ENCODE measurements around the gene LPAR2.
"Not testable (repeated sequence)": the region's sequence is repeated elsewhere in the genome, so short reads cannot be mapped to it uniquely, and the experiment has no call there.

LPAR2 gene

GRCh38 chr19:19602136-19602712 lies 25.8 kb downstream of the LPAR2 start:
- no peaks in the 10 kb centered on the region for H3K27me3 Mint-ChIP-seq (ENCODE audit: low read depth)
- peaks cover 4% of the 10 kb centered on the region for H3K9me3 Mint-ChIP-seq
- H3K27ac Mint-ChIP-seq: peak overlapping the region; percentile 87
- H3K36me3 Mint-ChIP-seq (ENCODE audit: low read depth): peaks cover 39% of the 10 kb centered on the region
- peaks cover 59% of the 10 kb centered on the region for H3K4me1 Mint-ChIP-seq (ENCODE audit: low read depth)
- peak overlapping the region; percentile 64 for H3K4me3 Mint-ChIP-seq

- peaks cover 35% of the 10 kb centered on the region for H3K36me3 Mint-ChIP-seq (ENCODE audit: low read depth)
- H3K4me1 Mint-ChIP-seq (ENCODE audit: low read depth): peaks cover 53% of the 10 kb centered on the region
- peak overlapping the region; percentile 74 for H3K27ac Mint-ChIP-seq
- peaks cover 4% of the 10 kb centered on the region for H3K9me3 Mint-ChIP-seq
- H3K4me3 Mint-ChIP-seq: peak overlapping the region; percentile 27
- H3K27me3 Mint-ChIP-seq (ENCODE audit: low read depth): no peaks in the 10 kb centered on the region
Measured at GRCh38 chr19:19600793-19601330, 27.2 kb downstream of the LPAR2 start.

GRCh38 chr19:19598728-19599451 lies 29.1 kb downstream of the LPAR2 start:
- Mint-ChIP-seq H3K27ac (peak overlapping the region; percentile 92), H3K4me3 (peak overlapping the region; percentile 66), H3K36me3 (ENCODE audit: low read depth) (peaks cover 43% of the 10 kb centered on the region), H3K4me1 (ENCODE audit: low read depth) (peaks cover 60% of the 10 kb centered on the region)
- not testable (repeated sequence) for H3K9me3 Mint-ChIP-seq; H3K27me3 Mint-ChIP-seq (ENCODE audit: low read depth)

GRCh38 chr19:19597809-19598306 lies 30.2 kb downstream of the LPAR2 start:
- no peaks in the 10 kb centered on the region for H3K27me3 Mint-ChIP-seq (ENCODE audit: low read depth)
- peaks cover 57% of the 10 kb centered on the region for H3K4me1 Mint-ChIP-seq (ENCODE audit: low read depth)
- peaks cover 4% of the 10 kb centered on the region for H3K9me3 Mint-ChIP-seq
- peak overlapping the region; percentile 66 for H3K4me3 Mint-ChIP-seq
- H3K27ac Mint-ChIP-seq: peak overlapping the region; percentile 92
- peaks cover 43% of the 10 kb centered on the region for H3K36me3 Mint-ChIP-seq (ENCODE audit: low read depth)

- Mint-ChIP-seq H3K4me3 (no peak overlapping the region), H3K9me3 (no peaks in the 10 kb centered on the region), H3K27me3 (ENCODE audit: low read depth) (no peaks in the 10 kb centered on the region), H3K36me3 (ENCODE audit: low read depth) (peaks cover 44% of the 10 kb centered on the region), H3K27ac (peak overlapping the region; percentile 83), H3K4me1 (ENCODE audit: low read depth) (peaks cover 54% of the 10 kb centered on the region)
Measured at GRCh38 chr19:19595171-19595701, 32.8 kb downstream of the LPAR2 start.

- Mint-ChIP-seq H3K9me3 (no peaks in the 10 kb centered on the region), H3K4me1 (ENCODE audit: low read depth) (peaks cover 62% of the 10 kb centered on the region), H3K4me3 (no peak overlapping the region), H3K27me3 (ENCODE audit: low read depth) (no peaks in the 10 kb centered on the region), H3K27ac (peak overlapping the region; percentile 78), H3K36me3 (ENCODE audit: low read depth) (peaks cover 52% of the 10 kb centered on the region)
Measured at GRCh38 chr19:19594381-19594780, 33.6 kb downstream of the LPAR2 start.

- no peaks in the 10 kb centered on the region for H3K9me3 Mint-ChIP-seq
- peak overlapping the region; percentile 100 for H3K27ac Mint-ChIP-seq
- peaks cover 55% of the 10 kb centered on the region for H3K36me3 Mint-ChIP-seq (ENCODE audit: low read depth)
- no peak overlapping the region for H3K4me3 Mint-ChIP-seq
- H3K4me1 Mint-ChIP-seq (ENCODE audit: low read depth): peaks cover 63% of the 10 kb centered on the region
- H3K27me3 Mint-ChIP-seq (ENCODE audit: low read depth): no peaks in the 10 kb centered on the region
Measured at GRCh38 chr19:19592690-19593089, 35.3 kb downstream of the LPAR2 start.

- peaks cover 58% of the 10 kb centered on the region for H3K4me1 Mint-ChIP-seq (ENCODE audit: low read depth)
- peak overlapping the region; percentile 47 for H3K4me3 Mint-ChIP-seq
- peak overlapping the region; percentile 100 for H3K27ac Mint-ChIP-seq
- no peaks in the 10 kb centered on the region for H3K27me3 Mint-ChIP-seq (ENCODE audit: low read depth)
- H3K36me3 Mint-ChIP-seq (ENCODE audit: low read depth): peaks cover 54% of the 10 kb centered on the region
- no peaks in the 10 kb centered on the region for H3K9me3 Mint-ChIP-seq
Measured at GRCh38 chr19:19591133-19591825, 36.7 kb downstream of the LPAR2 start.

GRCh38 chr19:19588546-19588945 lies 39.5 kb downstream of the LPAR2 start:
- Mint-ChIP-seq H3K4me3 (peak overlapping the region; percentile 17), H3K9me3 (no peaks in the 10 kb centered on the region), H3K27me3 (ENCODE audit: low read depth) (no peaks in the 10 kb centered on the region), H3K27ac (peak overlapping the region; percentile 100), H3K4me1 (ENCODE audit: low read depth) (peaks cover 60% of the 10 kb centered on the region), H3K36me3 (ENCODE audit: low read depth) (peaks cover 54% of the 10 kb centered on the region)

- Mint-ChIP-seq H3K4me3 (no peak overlapping the region), H3K36me3 (ENCODE audit: low read depth) (peaks cover 52% of the 10 kb centered on the region), H3K27me3 (ENCODE audit: low read depth) (no peaks in the 10 kb centered on the region), H3K27ac (peak overlapping the region; percentile 100), H3K4me1 (ENCODE audit: low read depth) (peaks cover 60% of the 10 kb centered on the region), H3K9me3 (no peaks in the 10 kb centered on the region)
Measured at GRCh38 chr19:19587771-19588170, 40.2 kb downstream of the LPAR2 start.

- Mint-ChIP-seq H3K27me3 (ENCODE audit: low read depth) (no peaks in the 10 kb centered on the region), H3K27ac (no peak overlapping the region), H3K36me3 (ENCODE audit: low read depth) (peaks cover 46% of the 10 kb centered on the region), H3K4me3 (no peak overlapping the region), H3K9me3 (no peaks in the 10 kb centered on the region), H3K4me1 (ENCODE audit: low read depth) (peaks cover 59% of the 10 kb centered on the region)
Measured at GRCh38 chr19:19584356-19584755, 43.7 kb downstream of the LPAR2 start.

GRCh38 chr19:19582471-19582870 lies 45.5 kb downstream of the LPAR2 start:
- Mint-ChIP-seq H3K27ac (peak overlapping the region; percentile 63), H3K36me3 (ENCODE audit: low read depth) (peaks cover 33% of the 10 kb centered on the region), H3K27me3 (ENCODE audit: low read depth) (no peaks in the 10 kb centered on the region), H3K9me3 (no peaks in the 10 kb centered on the region), H3K4me1 (ENCODE audit: low read depth) (peaks cover 44% of the 10 kb centered on the region), H3K4me3 (no peak overlapping the region)

GRCh38 chr19:19581391-19581790 lies 46.6 kb downstream of the LPAR2 start:
- Mint-ChIP-seq H3K4me3 (no peak overlapping the region), H3K9me3 (no peaks in the 10 kb centered on the region), H3K36me3 (ENCODE audit: low read depth) (peaks cover 32% of the 10 kb centered on the region), H3K27ac (peak overlapping the region; percentile 46), H3K4me1 (ENCODE audit: low read depth) (peaks cover 41% of the 10 kb centered on the region), H3K27me3 (ENCODE audit: low read depth) (no peaks in the 10 kb centered on the region)

- H3K27me3 Mint-ChIP-seq (ENCODE audit: low read depth): no peaks in the 10 kb centered on the region
- H3K9me3 Mint-ChIP-seq: no peaks in the 10 kb centered on the region
- H3K36me3 Mint-ChIP-seq (ENCODE audit: low read depth): peaks cover 25% of the 10 kb centered on the region
- H3K4me1 Mint-ChIP-seq (ENCODE audit: low read depth): peaks cover 34% of the 10 kb centered on the region
- peak overlapping the region; percentile 45 for H3K27ac Mint-ChIP-seq
- no peak overlapping the region for H3K4me3 Mint-ChIP-seq
Measured at GRCh38 chr19:19580418-19580817, 47.6 kb downstream of the LPAR2 start.

All from T-helper 1 cell treated with Interleukin-12 subunit alpha and Interleukin-12 subunit beta and Interleukin-4 antibody, amounts not matched to agents 30 μg/mL and 1 μg/mL, for 36 hours (primary cell).